NCI-H69 (cell line): ENCODE measurements around the gene STRIT1.
"Not testable (repeated sequence)": the region's sequence is repeated elsewhere in the genome, so short reads cannot be mapped to it uniquely, and the experiment has no call there.

Experiments
- DNase-seq: peaks from one replicate; lab custom pipeline; 2025; lab: John Stamatoyannopoulos, UW

The STRIT1 gene

DNA sequence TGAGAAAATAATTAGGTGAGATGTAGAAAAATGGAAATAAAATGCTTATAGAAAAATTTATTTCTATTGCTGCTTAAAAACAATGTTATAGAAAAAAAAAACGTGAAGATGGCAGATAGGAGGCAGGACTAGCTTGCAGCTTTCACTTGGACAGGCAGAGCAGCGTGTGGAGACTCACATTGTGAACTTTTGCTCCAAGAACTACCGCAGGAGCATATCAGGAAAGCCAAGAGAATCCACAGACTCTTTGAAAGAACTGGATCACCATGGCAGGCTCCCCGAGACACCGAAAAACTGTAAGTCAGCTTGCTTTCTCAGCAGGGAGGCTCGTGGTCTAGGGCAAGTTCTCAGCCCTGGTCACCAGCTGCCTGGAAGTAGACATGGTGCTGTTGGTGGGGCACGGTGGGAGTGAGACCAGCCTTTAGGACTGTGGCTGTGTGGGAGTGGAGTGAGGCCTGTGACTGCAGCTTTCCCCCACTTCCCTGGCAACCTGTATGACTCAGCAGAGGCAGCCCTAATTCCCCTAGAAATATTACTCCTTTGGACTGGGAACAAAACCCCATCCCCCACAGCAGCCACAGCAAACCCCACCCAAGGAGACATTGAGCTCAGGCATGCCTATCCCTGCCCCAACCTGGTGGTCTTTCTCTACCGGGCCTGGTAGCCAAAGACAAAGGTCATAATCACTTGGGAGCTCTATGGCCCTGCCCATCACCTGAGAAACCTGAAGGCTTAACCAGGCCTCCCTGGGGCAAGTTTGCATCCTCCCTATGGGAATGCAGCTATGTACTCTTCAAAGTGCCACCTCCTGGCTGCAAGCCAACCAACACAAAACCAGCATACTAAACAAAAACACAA, 22.8 kb downstream of the STRIT1 start:
- no peak for DNase-seq

DNA sequence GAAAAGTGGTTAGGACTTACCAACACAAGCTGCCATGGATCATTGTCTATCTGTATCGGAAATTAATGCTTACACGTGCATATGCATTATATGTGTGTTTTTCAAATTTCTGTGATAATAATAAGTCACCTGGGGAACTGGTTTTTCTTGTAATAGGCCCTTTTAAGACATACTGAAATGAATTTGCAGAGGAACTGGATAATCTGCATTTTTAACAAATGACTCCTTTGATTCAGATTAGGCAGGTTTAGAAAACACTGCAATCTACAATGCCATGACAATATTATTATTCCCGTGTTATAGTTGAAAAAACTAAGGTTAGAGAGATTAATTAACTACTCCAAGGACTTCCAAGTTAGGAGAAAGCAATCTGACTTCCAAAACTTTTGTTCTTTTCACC, 23.4 kb downstream of the STRIT1 start:
- DNase-seq, result no peak

DNA sequence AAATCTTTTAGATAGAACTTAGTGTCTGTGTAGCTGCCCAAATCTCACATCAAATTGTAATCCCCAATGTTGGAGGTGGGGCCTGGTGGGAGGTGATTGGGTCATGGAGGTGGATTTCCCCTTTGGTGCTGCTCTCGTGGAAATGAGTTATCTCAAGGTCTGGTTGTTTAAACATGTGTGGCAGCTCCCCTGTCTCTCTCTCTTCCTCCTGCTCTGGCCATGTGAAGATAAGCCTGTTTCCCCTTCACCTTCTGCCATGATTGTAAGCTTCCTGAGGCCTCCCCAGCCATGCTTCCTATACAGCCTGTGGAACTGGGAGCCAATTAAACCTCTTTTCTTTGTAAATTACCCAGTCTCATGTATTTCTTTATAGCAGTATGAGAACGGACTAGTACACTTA, 30.6 kb downstream of the STRIT1 start:
- DNase-seq, result not testable (repeated sequence)

- no peak for DNase-seq
Measured at GRCh38 chr3:155262295-155262694, 31.2 kb downstream of the STRIT1 start.

DNA sequence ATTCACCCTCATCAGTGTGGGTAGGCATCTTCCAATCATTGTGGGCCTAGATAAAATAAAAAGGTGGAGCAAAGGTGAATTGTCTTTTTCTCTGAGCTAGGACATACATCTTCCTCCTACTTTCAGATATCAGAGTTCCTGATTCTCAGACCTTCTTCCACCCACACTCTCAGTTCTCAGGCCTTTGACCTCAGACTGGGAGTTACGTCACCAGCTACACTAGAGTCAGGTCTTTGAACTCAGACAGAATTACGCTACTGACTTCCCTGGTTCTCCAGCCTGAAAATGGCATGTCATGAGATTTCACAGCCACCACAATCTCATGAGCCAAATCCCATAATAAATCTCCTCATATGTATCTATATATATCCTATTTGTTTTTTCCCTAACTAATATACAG, 39.0 kb downstream of the STRIT1 start:
- DNase-seq, result no peak

GRCh38 chr3:155252535-155252934, 40.9 kb downstream of the STRIT1 start:
- DNase-seq, result no peak

- no peak for DNase-seq
Measured at GRCh38 chr3:155252021-155252420, 41.5 kb downstream of the STRIT1 start.

GRCh38 chr3:155248531-155249187, 44.8 kb downstream of the STRIT1 start:
- no peak for DNase-seq

- no peak for DNase-seq
Measured at GRCh38 chr3:155244699-155245098, 48.8 kb downstream of the STRIT1 start.

DNA sequence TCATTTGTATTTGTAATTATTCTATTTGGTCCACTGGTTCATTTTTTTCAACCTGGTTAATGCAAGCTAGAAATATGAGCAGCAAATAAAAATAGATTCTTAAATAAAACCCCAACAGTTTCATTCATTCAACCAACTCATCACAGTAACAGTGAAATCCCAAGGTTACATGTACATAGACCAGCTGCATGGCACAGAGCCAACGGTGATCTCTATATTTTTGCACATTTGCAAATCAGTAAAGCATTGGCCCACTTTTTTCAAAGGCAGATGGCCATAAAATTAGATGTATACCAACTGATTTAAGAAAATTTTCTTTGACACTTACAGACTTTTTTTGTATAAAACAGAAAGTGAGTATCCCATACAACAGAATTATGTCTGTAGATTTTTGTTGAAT, 49.3 kb downstream of the STRIT1 start:
- DNase-seq, result no peak

DNA sequence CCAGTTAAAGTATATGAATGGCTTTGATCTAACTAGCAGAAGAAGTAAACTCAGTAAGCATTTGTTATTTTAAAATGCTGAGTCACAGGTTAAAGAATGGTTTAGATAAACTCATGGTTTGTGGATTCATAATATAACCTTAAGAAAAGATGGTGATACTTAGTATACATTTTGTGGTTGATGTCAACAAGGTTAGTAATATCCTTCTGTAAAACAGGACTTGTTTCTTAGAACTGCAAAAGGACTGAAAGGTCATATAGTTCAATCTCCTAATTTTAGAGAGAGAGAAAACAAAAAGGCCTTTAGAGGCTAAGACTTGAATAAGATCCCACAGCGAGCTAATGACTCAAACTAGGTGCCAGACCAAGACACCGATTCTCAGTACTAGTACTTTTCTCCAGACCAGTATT, 50.0 kb downstream of the STRIT1 start:
- no peak for DNase-seq

- no peak for DNase-seq
Measured at GRCh38 chr3:155242342-155242741, 51.1 kb downstream of the STRIT1 start.

- DNase-seq, result no peak
Measured at GRCh38 chr3:155241579-155241978, 51.9 kb downstream of the STRIT1 start.
